ENCODE data around the gene FAM221A.
"Not testable (repeated sequence)": the region's sequence is repeated elsewhere in the genome, so short reads cannot be mapped to it uniquely, and the experiment has no call there.

Gene FAM221A

DNA sequence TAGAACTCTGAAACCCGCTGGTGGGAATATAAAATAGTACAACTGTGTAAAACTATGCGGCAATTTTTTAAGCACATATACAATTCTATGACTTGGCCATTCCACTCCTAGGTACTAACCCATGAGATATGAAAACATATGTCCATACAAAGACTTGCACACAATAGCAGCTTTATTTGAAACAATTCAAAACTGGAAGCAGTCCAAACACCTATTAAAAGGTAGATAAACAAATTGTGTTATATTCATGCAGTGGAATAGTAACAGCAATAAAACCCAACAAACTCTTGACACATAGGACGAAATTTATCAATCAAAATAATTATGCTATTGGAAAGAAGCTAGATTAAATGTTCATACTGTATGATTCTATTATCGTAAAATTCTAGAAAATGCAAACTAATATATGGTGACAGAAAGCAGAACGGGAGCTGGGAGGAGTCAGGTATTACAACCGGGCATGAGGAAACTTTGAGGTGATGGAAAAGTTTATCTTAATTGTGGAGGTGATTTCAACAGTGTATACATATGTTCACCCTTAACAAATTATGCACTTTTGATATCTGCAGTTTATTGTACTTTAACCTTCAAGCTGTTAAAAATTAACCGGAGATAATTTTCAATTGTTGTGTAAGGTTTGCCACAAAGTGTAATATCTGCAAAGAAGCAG is 29.2 kb downstream of the FAM221A start:
- DNase-seq (ENCODE audit: low read depth) = no peak

DNA sequence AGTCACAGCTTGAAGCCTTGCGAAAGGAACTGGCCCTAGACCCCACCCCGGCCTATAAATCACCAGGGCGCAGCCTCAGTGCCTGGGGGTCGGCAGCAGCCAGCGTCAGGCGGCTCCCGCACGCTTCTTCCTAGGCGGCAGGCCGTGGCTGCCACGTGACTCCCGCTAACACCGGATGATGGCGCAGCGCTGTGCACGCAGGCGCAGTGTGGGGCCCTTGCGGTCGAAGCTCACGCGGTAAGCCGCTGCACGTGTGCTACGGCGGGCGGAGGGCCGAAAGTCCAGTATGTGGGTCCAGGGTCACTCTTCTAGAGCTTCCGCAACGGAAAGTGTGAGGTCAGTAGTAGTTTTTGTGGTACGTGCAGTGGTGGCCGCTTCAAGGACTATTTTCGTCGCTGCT is 30.0 kb downstream of the FAM221A start, which contains the start of gene STK31:
Gene STK31 (plus strand): TSS at position 220 of the 400 bp plus-strand sequence. CDS start 67 bp downstream, at position 287.
- DNase-seq (ENCODE audit: low read depth) = no peak

DNA sequence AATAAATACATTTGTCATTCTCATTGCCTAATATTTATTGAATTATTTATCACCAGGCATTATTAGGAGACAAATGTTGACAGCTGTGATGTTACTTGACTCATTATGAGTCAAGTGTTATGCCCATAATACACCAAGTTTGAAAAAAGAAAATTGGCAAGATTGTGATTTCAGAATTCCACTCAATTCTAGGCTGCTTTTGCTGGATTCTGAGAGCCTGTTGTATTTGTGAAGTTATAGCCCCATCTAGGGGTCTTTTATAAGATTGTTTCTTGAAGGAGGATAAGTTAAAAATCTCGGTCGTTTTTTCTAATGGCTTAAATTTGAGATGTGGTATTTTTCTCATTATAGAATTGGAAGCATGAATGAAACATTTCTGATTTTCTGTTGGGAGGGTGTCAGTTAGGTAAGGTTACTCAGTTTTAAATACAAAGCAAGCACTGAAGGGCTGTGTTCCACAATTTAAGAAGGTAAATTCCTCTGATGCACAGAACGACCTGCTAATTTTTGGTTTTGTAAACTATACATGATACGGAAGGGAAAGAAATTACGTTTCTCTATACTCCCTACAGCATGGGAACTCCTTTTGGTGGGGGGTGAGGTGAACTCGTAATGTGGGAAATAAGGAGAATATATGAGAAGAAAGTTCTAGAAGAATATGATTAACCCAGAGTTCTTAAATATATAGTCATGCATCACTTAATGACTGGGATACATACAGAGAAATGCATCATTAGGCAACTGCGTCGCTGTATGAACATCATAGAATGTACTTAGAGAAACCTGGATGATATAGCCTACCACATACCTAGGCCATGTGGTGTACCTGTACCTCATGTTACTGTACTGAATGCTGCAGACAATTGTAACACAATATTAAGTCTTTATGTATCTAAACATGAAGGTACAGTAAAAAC is 32.6 kb downstream of the FAM221A start:
- no peak for DNase-seq (ENCODE audit: low read depth)

DNA sequence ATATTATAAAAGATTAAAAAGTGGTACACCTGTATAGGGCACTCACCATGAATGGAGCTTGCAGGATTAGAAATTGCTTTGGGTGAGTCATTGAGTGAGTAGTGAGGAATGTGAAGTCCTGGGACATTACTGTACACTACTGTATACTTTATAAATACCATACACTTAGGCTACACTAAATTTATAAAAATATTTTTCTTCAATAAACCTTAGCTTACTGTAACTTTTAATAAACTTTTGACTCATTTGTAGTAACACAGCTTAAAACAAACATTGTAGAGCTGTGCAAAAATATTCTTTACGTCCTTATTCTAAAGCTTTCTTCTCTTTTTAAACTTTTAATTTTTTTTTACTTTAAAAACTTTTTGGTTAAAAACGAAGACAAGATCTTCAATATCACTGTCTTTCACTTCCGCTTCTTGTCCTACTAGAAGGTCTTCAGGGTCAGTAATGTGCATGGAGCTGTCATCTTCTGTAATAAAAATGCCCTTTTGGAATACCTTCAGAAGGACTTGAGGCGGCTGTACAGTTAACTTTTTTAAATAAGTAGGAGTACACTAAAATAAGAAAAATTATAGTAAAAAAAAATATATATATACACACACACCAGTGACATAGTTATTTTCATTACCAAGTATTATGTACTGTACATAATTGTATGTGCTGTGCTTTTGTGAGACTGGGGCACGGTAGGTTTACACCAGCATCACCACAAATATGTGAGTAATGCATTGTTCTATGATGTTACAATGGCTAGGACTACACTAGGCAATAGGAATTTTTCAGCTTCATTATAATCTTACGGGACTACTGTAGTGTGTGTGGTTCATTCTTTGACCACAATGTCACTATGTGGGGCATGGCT is 33.5 kb downstream of the FAM221A start:
- no peak for DNase-seq (ENCODE audit: low read depth)

DNA sequence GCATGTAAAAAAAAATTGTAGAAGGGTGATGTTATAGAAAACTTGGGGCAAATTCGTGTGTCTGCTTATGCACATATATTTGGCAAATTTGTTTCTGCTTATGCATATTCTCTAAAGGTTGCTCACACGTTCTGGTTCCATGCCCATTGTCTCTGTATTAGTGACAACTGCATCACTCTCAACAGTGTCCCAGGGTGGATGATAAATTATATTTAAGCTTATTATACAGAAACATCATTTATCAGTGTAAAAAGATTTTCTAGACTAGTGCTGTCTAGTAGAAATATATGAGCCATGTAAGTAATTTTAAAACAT is 34.1 kb downstream of the FAM221A start:
- DNase-seq (ENCODE audit: low read depth) = no peak

GRCh38 chr7:23714579-23714978 is 34.6 kb downstream of the FAM221A start:
- no peak for DNase-seq (ENCODE audit: low read depth)

GRCh38 chr7:23715099-23715498 is 35.1 kb downstream of the FAM221A start:
- no peak for DNase-seq (ENCODE audit: low read depth)

DNA sequence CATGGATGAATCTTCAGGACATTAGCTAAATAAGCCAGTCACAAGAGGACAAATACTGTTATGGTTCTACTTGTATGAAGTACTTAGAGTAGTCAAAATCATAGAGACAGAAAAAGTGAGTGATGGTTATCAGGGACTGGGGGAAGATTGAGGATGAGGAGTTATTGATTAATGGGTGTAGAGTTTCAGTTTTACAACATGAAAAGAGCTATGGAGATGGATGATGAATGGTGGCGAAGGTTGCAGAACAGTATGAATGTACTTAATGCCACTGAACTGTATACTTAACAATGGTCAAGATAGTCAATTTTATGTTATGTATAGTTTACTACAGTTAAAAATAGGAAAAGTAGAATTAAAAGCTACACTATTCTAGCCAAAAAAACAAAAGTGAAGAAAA is 37.8 kb downstream of the FAM221A start:
- no peak for DNase-seq (ENCODE audit: low read depth)

- DNase-seq (ENCODE audit: low read depth) = no peak
Measured at GRCh38 chr7:23721456-23721855, 41.5 kb downstream of the FAM221A start.

GRCh38 chr7:23722587-23723216 is 42.7 kb downstream of the FAM221A start:
- DNase-seq (ENCODE audit: low read depth) = not testable (repeated sequence)

- not testable (repeated sequence) for DNase-seq (ENCODE audit: low read depth)
Measured at GRCh38 chr7:23724113-23724512, 44.1 kb downstream of the FAM221A start.

- no peak for DNase-seq (ENCODE audit: low read depth)
Measured at GRCh38 chr7:23742051-23742450, 62.1 kb downstream of the FAM221A start.

- DNase-seq (ENCODE audit: low read depth) = no peak
Measured at GRCh38 chr7:23743226-23743625, 63.2 kb downstream of the FAM221A start.

DNA sequence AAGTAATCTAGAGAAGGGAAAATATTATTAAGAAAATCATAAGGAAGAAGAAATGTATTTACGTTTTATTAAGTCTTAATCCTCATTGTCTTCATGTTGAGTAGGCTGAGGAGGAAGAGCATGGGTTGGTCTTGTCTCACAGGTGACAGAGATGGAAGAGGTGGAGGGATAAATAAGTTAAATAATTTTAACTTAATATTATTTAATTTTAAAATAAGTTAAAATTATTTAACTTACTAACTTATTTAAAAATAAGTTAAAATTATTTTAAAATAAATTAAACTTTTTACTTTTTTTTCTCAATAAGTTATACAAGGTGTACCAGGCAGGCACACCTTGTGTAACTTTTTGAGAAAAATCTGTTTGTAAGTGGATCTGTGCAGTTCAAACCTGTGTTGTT is 66.6 kb downstream of the FAM221A start:
- no peak for DNase-seq (ENCODE audit: low read depth)

DNA sequence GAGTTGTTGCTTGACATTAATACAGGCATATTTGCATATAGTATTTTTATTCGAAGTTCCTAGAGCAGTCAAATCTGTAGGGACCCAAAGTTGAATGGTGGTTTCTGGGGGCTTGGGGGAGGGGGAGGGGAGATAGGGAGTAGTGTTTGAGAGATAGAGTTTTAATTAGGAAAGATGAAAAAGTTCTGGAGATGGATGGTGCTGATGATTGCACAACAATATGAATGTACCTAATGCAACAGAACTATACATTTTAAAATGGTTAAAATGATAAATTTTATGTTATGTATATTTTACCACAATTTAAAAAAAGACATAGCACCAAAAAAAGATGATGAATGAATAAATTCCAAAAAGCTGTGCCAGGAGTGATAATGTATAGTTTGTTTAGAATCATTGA is 71.9 kb downstream of the FAM221A start:
- DNase-seq (ENCODE audit: low read depth) = no peak

Measured in stimulated activated CD8-positive, alpha-beta memory T cell treated with anti-CD3 and anti-CD28 coated beads, Interleukin-4, amount 100 ng/mL, for 24 hours (primary cell).